IPS DF 4.7 (cell line): ENCODE data around the gene TEX12.

Experiments
- DNase-seq: peaks from one replicate; pipeline ENCODE4 v3.0.0-alpha.2; 2013; ENCODE audit warnings: low spot score; ENCODE audit errors: extremely low read depth

Gene TEX12

DNA sequence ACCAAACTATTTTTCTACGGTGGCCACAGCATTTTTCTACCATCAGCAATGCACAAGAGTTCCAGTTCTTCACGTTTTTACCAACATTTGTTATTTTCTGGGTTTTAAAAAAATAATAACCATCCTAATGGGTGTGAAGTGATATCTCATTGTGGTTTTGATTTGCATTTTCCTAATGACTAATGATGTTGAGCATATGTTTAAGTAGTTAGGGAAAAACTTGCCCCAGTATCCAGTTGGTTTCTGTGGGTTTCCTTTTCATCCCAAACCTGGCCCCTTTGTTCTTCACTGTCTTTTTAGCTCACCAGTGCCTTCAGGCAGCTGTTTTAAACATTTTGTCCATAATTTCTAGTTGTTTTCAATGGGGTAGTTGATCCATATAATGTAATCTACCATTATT lies 44.4 kb downstream of the TEX12 start:
- no peak for DNase-seq

DNA sequence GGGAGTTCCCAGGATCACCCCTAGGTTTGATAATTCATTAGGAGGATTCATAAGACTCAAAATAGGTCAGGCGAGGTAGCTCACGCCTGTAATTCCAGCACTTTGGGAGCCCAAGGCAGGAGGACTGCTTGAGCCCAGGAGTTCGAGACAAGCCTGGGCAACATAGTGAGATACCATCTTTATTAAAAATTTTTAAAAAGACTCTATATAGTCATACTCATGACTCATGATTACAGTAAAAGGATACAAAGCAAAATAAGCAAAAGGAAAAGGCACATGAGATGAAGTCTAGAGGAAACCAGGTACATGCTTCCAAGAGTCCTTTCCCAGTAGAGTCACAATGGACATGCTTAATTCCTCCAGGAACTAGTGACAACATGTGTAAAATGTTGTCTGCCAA lies 45.1 kb downstream of the TEX12 start:
- no peak for DNase-seq

DNA sequence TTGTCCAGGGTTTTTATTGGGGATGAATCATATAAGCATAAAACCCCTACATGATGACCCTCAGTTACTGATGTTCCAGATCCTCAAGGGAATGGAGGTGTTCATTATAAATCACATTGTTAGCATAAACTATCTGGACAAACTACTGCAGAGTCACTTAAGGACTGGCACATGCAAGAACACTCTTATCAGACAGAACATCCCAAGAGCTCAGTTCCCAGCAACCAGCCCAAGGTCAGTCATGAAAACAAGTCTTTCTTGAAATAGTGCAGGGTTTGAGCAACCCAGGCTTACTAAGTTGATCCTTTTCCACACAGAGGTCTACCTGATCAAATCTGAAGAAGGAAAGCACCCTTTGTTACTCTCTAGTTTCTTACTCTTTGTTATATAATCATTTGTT lies 45.5 kb downstream of the TEX12 start:
- DNase-seq, result no peak

DNA sequence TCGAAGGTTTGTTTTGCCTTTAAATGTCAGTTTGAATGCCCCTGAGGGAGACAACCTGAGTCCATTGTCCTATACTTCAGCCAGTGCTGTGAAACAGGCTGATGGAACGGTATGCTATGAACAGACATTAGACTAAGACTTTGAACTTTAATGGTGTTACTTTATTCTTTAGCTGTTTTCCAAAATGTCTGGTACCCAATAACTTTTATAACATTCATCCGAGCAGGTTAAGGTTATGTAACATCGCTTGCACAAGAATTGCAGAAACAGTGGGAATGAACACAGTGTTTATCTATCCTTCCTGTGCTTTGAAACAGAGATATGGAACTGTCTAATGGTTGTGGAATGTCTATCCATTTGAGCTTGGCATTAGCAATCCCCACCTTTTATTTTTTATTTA lies 46.6 kb downstream of the TEX12 start:
- no peak for DNase-seq

DNA sequence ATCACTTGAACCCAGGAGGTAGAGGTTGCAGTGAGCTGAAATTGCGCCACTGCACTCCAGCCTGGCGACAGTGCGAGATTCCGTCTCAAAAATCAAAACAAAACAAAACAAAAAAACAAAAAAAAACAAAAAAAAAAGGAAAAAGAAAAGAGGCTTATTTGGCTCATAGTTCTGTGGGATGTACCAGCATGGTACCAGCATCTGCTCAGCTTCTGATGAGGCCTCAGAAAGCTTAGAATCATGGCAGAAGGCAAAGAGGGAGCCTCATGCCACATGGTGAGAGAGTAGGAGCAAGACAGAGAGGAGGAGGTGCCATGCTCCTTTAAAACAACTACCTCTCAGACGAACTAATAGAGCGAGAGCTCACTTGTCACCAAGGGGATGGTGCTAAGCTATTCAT lies 48.4 kb downstream of the TEX12 start:
- DNase-seq, result no peak

DNA sequence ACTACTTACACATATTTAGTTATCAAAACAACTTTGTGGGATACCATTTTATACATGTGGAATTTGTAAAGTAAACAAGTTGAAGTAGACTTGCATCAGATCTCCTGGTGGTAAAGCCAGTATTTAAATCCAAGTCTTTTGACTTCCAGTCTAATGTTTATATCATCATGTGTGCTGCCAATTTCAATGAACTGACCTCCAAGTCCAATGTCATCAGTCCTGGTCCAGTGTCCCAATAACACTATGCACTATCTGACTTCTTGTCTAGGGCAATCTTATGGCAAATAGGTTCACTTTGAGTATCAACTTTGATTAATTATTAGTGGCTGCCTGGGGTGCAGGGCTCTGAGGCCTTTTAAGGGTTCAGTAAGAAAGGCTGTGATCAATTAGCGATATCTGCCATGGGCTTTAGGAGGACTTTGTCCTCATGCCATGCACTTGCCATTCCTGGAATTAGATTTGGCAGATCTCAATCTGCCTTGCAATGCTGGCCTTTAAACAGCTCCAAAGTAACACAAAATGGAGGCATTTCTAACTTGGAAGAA lies 49.5 kb downstream of the TEX12 start:
- DNase-seq, result no peak

DNA sequence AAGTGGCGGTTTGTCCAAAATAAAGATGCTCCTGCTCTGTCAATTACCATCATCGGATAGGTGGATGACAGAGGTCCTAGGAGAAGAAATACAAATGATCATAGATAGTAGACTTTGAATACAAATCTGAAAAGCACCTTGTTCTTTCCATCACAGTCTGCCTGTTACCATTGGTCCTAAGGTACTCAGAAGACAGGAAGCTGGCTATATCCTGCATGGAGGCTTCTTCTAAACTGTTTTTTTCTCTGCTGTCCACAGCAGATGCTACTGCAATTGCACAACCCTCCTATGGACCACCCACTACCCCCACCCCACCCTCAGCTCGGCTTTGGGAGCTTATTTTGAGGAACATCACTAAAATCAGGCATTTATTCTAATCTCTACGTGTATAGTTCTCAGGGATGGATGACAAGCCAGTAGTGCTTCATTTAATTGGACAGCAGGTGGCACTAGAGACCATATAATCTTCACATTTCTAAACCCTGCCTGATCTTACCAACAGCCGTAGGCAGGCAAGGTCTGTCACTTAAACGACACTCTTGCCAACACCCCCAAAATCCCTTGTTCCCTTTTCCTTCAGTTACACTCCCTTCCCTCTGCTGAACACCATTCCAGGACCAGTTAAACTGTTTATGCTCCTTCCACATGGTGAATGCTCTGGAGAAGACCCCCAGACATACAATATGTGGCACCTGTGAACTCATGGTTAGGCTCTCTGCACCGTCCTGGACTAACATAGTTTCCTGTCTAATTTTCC lies 52.5 kb downstream of the TEX12 start:
- no peak for DNase-seq

DNA sequence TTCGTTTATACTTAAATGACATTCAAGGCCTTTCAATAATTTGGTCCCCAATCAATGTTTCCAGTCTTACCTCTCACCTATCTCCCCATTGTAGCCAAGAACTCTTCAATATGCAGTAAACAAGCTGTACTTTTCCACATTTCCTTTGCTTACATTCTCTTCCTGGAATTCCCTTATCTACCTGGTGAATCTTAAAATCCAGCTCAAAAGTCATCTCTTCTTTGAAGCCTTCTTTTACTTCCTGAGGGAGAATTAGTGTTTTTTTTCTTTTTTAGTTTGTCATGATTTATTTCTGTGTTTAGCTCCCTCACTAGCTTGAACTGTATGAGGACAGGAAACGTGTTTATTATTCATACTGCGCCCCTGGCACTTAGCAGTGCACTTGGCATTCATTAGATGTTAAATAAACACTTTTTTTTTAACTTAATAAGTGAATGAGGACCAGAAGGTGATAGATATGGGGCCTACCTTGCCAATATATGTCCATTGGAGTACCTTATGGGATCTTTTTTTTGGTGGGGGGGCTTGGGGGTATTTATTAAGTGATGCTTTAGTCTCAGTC lies 54.2 kb downstream of the TEX12 start:
- no peak for DNase-seq
